Measurements from ENCODE around the gene VIM. TPM values are rescaled to one million over a fixed set of nuclear protein-coding genes. Genes with fewer than 3 reads are reported as not detected.

VIM gene
- total and polyA plus RNA-seq, 2 experiments from 2014 or later, result 302 to 1,051 TPM

GRCh38 chr10:17215782-17216122 is 12.3 kb upstream of the VIM start:
- H3K4me1 ChIP-seq (ENCODE audit: insufficient read depth), result peaks cover 10% of the 10 kb centered on the region
- no peak for DNase-seq (ENCODE audit: low spot score)
- H3K27ac ChIP-seq, result peak overlapping the region; percentile 85
- H2AFZ ChIP-seq, result no peak overlapping the region
- H3K4me2 ChIP-seq, result no peak overlapping the region
- no peak overlapping the region for H3K4me3 ChIP-seq
- H3K9me3 ChIP-seq (ENCODE audit: low read depth), result no peaks in the 10 kb centered on the region
- H3K36me3 ChIP-seq (replicated peaks; ENCODE audit: insufficient read depth, low read depth), result no peaks in the 10 kb centered on the region
- no peaks in the 10 kb centered on the region for H3K27me3 ChIP-seq
- H3K9me2 ChIP-seq (replicated peaks; ENCODE audit: insufficient read depth), result no peaks in the 10 kb centered on the region
- no peaks in the 10 kb centered on the region for H3K79me2 ChIP-seq
- TF ChIP-seq EZH2phosphoT487 (IDR thresholded peaks at IDR 0.05; ENCODE audit: low read depth, severe bottlenecking, unreplicated experiment) (no peak), CTCF (IDR thresholded peaks at IDR 0.05; ENCODE audit: poor library complexity) (no peak), EZH2 (IDR thresholded peaks at IDR 0.05; ENCODE audit: borderline replicate concordance) (no peak)
- 90% methylated on average over 2 of the region's 2 CpGs for WGBS (ENCODE audit: low lambda C conversion rate, missing lambda C conversion rate)
- no peaks in the 10 kb centered on the region for H4K20me1 ChIP-seq (ENCODE audit: insufficient read depth, poor library complexity, severe bottlenecking)

DNA sequence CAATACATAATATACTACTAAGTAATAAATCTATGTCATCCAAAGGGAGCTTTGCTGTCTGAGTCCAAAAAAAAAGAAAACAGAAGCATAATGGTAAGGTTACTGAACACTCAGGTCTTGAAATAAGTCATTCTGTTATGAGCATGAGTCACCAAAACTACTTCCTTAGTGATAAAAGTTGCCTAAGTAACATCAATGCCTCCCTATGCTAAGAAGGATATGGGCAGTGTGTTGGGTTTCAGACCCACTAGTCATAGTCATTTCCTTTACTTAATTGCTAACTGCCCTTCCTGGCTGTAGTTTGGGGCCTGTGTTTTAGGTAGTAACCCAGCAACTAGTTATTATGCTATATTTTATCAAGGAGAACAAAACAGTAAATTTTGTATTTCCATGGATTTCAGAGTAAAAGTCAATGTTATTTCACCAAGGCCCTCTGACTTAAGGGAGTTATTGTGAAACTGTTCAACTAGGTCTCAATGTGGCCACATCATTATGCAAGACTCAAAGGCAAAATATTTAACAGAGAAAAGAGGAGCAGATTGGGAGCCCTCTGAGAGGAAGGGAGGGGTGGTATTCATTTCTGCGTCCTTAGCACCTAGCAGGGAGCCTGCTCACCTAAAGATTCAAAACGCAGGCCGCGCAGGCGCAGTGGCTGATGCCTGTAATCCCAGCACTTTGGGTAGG is 11.7 kb upstream of the VIM start:
- 90% methylated on average over 5 of the region's 5 CpGs for WGBS (ENCODE audit: low lambda C conversion rate, missing lambda C conversion rate)
- Histone ChIP-seq H3K27me3 (no peaks in the 10 kb centered on the region), H4K20me1 (ENCODE audit: insufficient read depth, poor library complexity, severe bottlenecking) (no peaks in the 10 kb centered on the region), H3K27ac (peak overlapping the region; percentile 85), H3K79me2 (no peaks in the 10 kb centered on the region), H3K9me3 (ENCODE audit: low read depth) (no peaks in the 10 kb centered on the region), H3K4me2 (no peak overlapping the region), H3K36me3 (replicated peaks; ENCODE audit: insufficient read depth, low read depth) (no peaks in the 10 kb centered on the region), H3K4me3 (no peak overlapping the region), H3K9me2 (replicated peaks; ENCODE audit: insufficient read depth) (no peaks in the 10 kb centered on the region), H2AFZ (no peak overlapping the region), H3K4me1 (ENCODE audit: insufficient read depth) (peaks cover 10% of the 10 kb centered on the region)
- DNase-seq (ENCODE audit: low spot score), result peak; percentile 51
- TF ChIP-seq CTCF (IDR thresholded peaks at IDR 0.05; ENCODE audit: poor library complexity), result no peak
- no peak for TF ChIP-seq EZH2 (IDR thresholded peaks at IDR 0.05; ENCODE audit: borderline replicate concordance)
- TF ChIP-seq EZH2phosphoT487 (IDR thresholded peaks at IDR 0.05; ENCODE audit: low read depth, severe bottlenecking, unreplicated experiment), result no peak

GRCh38 chr10:17216901-17217395 is 11.1 kb upstream of the VIM start:
- 91% methylated on average over 6 of the region's 6 CpGs for WGBS (ENCODE audit: low lambda C conversion rate, missing lambda C conversion rate)
- Histone ChIP-seq H3K9me3 (ENCODE audit: low read depth) (no peaks in the 10 kb centered on the region), H3K4me2 (no peak overlapping the region), H4K20me1 (ENCODE audit: insufficient read depth, poor library complexity, severe bottlenecking) (no peaks in the 10 kb centered on the region), H2AFZ (no peak overlapping the region), H3K4me3 (no peak overlapping the region), H3K4me1 (ENCODE audit: insufficient read depth) (peaks cover 10% of the 10 kb centered on the region), H3K36me3 (replicated peaks; ENCODE audit: insufficient read depth, low read depth) (no peaks in the 10 kb centered on the region), H3K79me2 (no peaks in the 10 kb centered on the region), H3K9me2 (replicated peaks; ENCODE audit: insufficient read depth) (no peaks in the 10 kb centered on the region), H3K27ac (peak overlapping the region; percentile 85), H3K27me3 (no peaks in the 10 kb centered on the region)
- DNase-seq (ENCODE audit: low spot score), result no peak
- TF ChIP-seq EZH2 (IDR thresholded peaks at IDR 0.05; ENCODE audit: borderline replicate concordance) (no peak), EZH2phosphoT487 (IDR thresholded peaks at IDR 0.05; ENCODE audit: low read depth, severe bottlenecking, unreplicated experiment) (no peak), CTCF (IDR thresholded peaks at IDR 0.05; ENCODE audit: poor library complexity) (no peak)
